H1 (cell line): ENCODE measurements around the gene PLCL1. TPM values are rescaled to one million over a fixed set of nuclear protein-coding genes. Genes with fewer than 3 reads are reported as not detected.

Source experiments
- CTCF ChIA-PET: fragments of 300-600 bp; sonication (Branson Sonifier 250); formaldehyde crosslinking; loops from one replicate; lab custom pipeline; 2021; ENCODE audit not compliant: partially characterized antibody; lab: Charles Lee
- POLR2A ChIA-PET: fragments of 300-600 bp; sonication (Branson Sonifier 250); formaldehyde crosslinking; loops from one replicate; lab custom pipeline; 2021; ENCODE audit warnings: inconsistent platforms; ENCODE audit not compliant: partially characterized antibody; lab: Charles Lee
- DNase-seq, 2 experiments: peaks; one replicate each; pipeline versions ENCODE4 v3.0.0 to v3.0.0-alpha.2; 2010 to 2022; ENCODE audit warnings: low spot score in 2 of 2, low read depth in 1 of 2, mixed read lengths in 1 of 2
- FAIRE-seq: peaks from 2 replicates; lab custom pipeline; 2011; peaks lifted over from hg19 to GRCh38; lab: Jason Lieb, UNC
- H2AFZ ChIP-seq: 2 replicates; pipeline ENCODE4 v1.8.1; 2012; ENCODE audit warnings: low read length, inconsistent platforms
- H2AK5ac ChIP-seq: 2 replicates; pipeline ENCODE4 v1.6.1; 2013; ENCODE audit warnings: low read depth, low read length
- H2BK120ac ChIP-seq: replicated peaks from 2 replicates; pipeline ENCODE3; 2013; ENCODE audit warnings: low read depth, low read length, inconsistent platforms
- H2BK12ac ChIP-seq: 2 replicates; pipeline ENCODE4 v1.6.1; 2013; ENCODE audit warnings: low read depth, low read length
- H2BK15ac ChIP-seq: 2 replicates; pipeline ENCODE4 v1.6.1; 2013; ENCODE audit warnings: low read length
- H2BK20ac ChIP-seq: 2 replicates; pipeline ENCODE4 v1.6.1; 2013; ENCODE audit warnings: low read length
- H2BK5ac ChIP-seq: 2 replicates; pipeline ENCODE4 v1.6.1; 2013; ENCODE audit warnings: low read depth, low read length
- H3K14ac ChIP-seq: 2 replicates; pipeline ENCODE4 v1.6.1; 2013; ENCODE audit warnings: inconsistent platforms; ENCODE audit not compliant: insufficient read length
- H3K18ac ChIP-seq: 2 replicates; pipeline ENCODE4 v1.6.1; 2013; ENCODE audit warnings: low read length; ENCODE audit errors: extremely low read depth
- H3K23ac ChIP-seq: 2 replicates; pipeline ENCODE4 v1.6.1; 2013; ENCODE audit warnings: inconsistent platforms; ENCODE audit not compliant: insufficient read length
- H3K23me2 ChIP-seq: 2 replicates; pipeline ENCODE4 v1.6.1; 2013; ENCODE audit warnings: low read depth, low read length
- H3K27ac ChIP-seq: 2 replicates; pipeline ENCODE4 v1.6.1; 2011; ENCODE audit warnings: low read depth, low read length, inconsistent platforms
- H3K27me3 ChIP-seq, 4 experiments: replicated peaks in 1 of 4; 1 replicate in 1 of 4; 2 replicates in 3 of 4; pipeline versions ENCODE4 v1.6.1 to v1.8.1; 2011 to 2013; ENCODE audit warnings: low read length in 3 of 4, mild to moderate bottlenecking in 3 of 4, inconsistent platforms in 2 of 4, mixed read lengths in 2 of 4, moderate library complexity in 1 of 4; ENCODE audit not compliant: control insufficient read depth in 3 of 4, insufficient read depth in 3 of 4; ENCODE audit errors: extremely low read depth in 1 of 4
- H3K36me3 ChIP-seq, 4 experiments: 2 replicates each; pipeline versions ENCODE4 v1.6.1 to v1.8.1; 2011 to 2013; ENCODE audit warnings: mild to moderate bottlenecking in 4 of 4, low read length in 3 of 4, moderate library complexity in 2 of 4, control low read depth in 1 of 4, inconsistent platforms in 1 of 4; ENCODE audit not compliant: insufficient read depth in 4 of 4, control insufficient read depth in 2 of 4
- H3K4ac ChIP-seq: replicated peaks from 2 replicates; pipeline ENCODE3; 2013; ENCODE audit warnings: low read length, low read depth, mixed read lengths, inconsistent platforms; ENCODE audit not compliant: insufficient read length
- H3K4me1 ChIP-seq, 4 experiments: replicated peaks in 1 of 4; 1 replicate in 1 of 4; 2 replicates in 3 of 4; pipeline versions ENCODE4 v1.6.1 to v1.8.1; 2011 to 2013; ENCODE audit warnings: low read length in 3 of 4, inconsistent platforms in 2 of 4, mixed read lengths in 1 of 4; ENCODE audit not compliant: insufficient read depth in 4 of 4, control insufficient read depth in 3 of 4
- H3K4me2 ChIP-seq, 2 experiments: 2 replicates each; pipeline versions ENCODE4 v1.6.1 to v1.8.1; 2011 to 2013; ENCODE audit warnings: low read depth in 2 of 2, low read length in 2 of 2, control low read depth in 1 of 2, inconsistent platforms in 1 of 2, mild to moderate bottlenecking in 1 of 2; ENCODE audit not compliant: insufficient read depth in 1 of 2
- H3K4me3 ChIP-seq, 4 experiments: fragments of 200-600, 300-600 bp in 1 of 4; sonication (generic), shearing (Covaris generic), sonication (Bioruptor Twin) in 1 of 4; 2 replicates each; pipeline versions ENCODE4 v1.5.1 to v1.8.1; 2011 to 2016; ENCODE audit warnings: low read length in 4 of 4, low read depth in 3 of 4, control low read depth in 2 of 4, inconsistent platforms in 2 of 4, mild to moderate bottlenecking in 2 of 4, mixed read lengths in 1 of 4, moderate library complexity in 1 of 4; ENCODE audit not compliant: insufficient read depth in 2 of 4; ENCODE audit errors: extremely low read depth in 1 of 4
- H3K56ac ChIP-seq: replicated peaks from 2 replicates; pipeline ENCODE3; 2013; ENCODE audit warnings: low read depth, mild to moderate bottlenecking, mixed read lengths, low read length, inconsistent platforms; ENCODE audit not compliant: insufficient read length
- H3K79me1 ChIP-seq: 2 replicates; pipeline ENCODE4 v1.6.1; 2013; ENCODE audit warnings: low read depth, low read length, control low read depth
- H3K79me2 ChIP-seq, 2 experiments: 2 replicates each; pipeline versions ENCODE4 v1.6.1 to v1.8.1; 2012 to 2013; ENCODE audit warnings: low read length in 2 of 2, mild to moderate bottlenecking in 2 of 2, inconsistent platforms in 1 of 2; ENCODE audit not compliant: insufficient read depth in 2 of 2, control insufficient read depth in 1 of 2
- H3K9ac ChIP-seq, 4 experiments: replicated peaks in 1 of 4; 1 replicate in 1 of 4; 2 replicates in 3 of 4; pipeline versions ENCODE4 v1.6.1 to v1.8.1; 2011 to 2013; ENCODE audit warnings: low read depth in 3 of 4, low read length in 3 of 4, control low read depth in 2 of 4, mild to moderate bottlenecking in 2 of 4, moderate library complexity in 2 of 4, inconsistent platforms in 1 of 4; ENCODE audit errors: extremely low read depth in 1 of 4
- H3K9me3 ChIP-seq, 2 experiments: 2 replicates each; pipeline versions ENCODE4 v1.6.1 to v1.8.1; 2012 to 2013; ENCODE audit warnings: mild to moderate bottlenecking in 2 of 2, moderate library complexity in 2 of 2, control low read depth in 1 of 2, inconsistent platforms in 1 of 2, low read depth in 1 of 2, low read length in 1 of 2, mixed read lengths in 1 of 2; ENCODE audit not compliant: insufficient read depth in 2 of 2
- H4K20me1 ChIP-seq, 2 experiments: replicated peaks in 1 of 2; 2 replicates each; pipeline versions ENCODE3 to v1.8.1; 2011 to 2013; ENCODE audit warnings: inconsistent platforms in 2 of 2, low read length in 2 of 2, mild to moderate bottlenecking in 1 of 2; ENCODE audit not compliant: insufficient read depth in 2 of 2, control insufficient read depth in 1 of 2
- H4K5ac ChIP-seq: 2 replicates; pipeline ENCODE4 v1.6.1; 2013; ENCODE audit warnings: low read length, low read depth, mixed read lengths, inconsistent platforms; ENCODE audit not compliant: insufficient read length
- H4K8ac ChIP-seq: 2 replicates; pipeline ENCODE4 v1.8.0; 2013; ENCODE audit warnings: mild to moderate bottlenecking, moderate library complexity, low read length, inconsistent platforms; ENCODE audit not compliant: insufficient read depth; ENCODE audit errors: extremely low read depth
- H4K91ac ChIP-seq: replicated peaks from 2 replicates; pipeline ENCODE3; 2013; ENCODE audit warnings: low read length, mixed read lengths, inconsistent platforms; ENCODE audit not compliant: insufficient read length
- ASH2L ChIP-seq: fragments of 200-600, 300-600 bp; sonication (generic); IDR thresholded peaks from one replicate; pipeline ENCODE4 v1.7.1; 2017; ENCODE audit warnings: low read length
- CREB1 ChIP-seq: IDR thresholded peaks from 2 replicates; pipeline ENCODE4 v1.6.1; 2012; ENCODE audit warnings: inconsistent platforms
- PHF8 ChIP-seq: fragments of 200-600 bp; sonication (generic); conservative IDR thresholded peaks from 2 replicates; pipeline ENCODE4 v1.7.1; 2012; ENCODE audit warnings: low read depth, mild to moderate bottlenecking, inconsistent platforms, low read length, moderate library complexity
- WGBS, 2 experiments: shearing (Covaris generic) in 1 of 2; methylation state at CpG; one replicate each; pipeline versions ENCODE4 v1.1.6 to v1.1.7; 2013 to 2015; ENCODE audit warnings: low lambda C conversion rate in 2 of 2, mixed read lengths in 2 of 2, inconsistent platforms in 1 of 2, low coverage in 1 of 2, missing lambda C conversion rate in 1 of 2; ENCODE audit not compliant: insufficient replicate concordance in 2 of 2, insufficient coverage in 1 of 2, insufficient read length in 1 of 2; ENCODE audit errors: extremely low coverage in 1 of 2, missing lambda C conversion rate in 1 of 2; 5-methylcytosine and 5-hydroxymethylcytosine counted together
- polyA plus RNA-seq, 7 experiments: library from polyadenylated mRNA; depleted of rRNA in 3 of 7; stranded (reverse) in 5 of 7; unstranded in 2 of 7; fragments of >200 nt in 5 of 7; fragments of 200-250 nt in 2 of 7; gene quantifications; 1 replicate in 5 of 7; 2 replicates in 1 of 7; 4 replicates in 1 of 7; pipeline versions ENCODE4 v1.2.1 to v1.2.3, GENCODE V29; 2011 to 2013; ENCODE audit warnings: missing spikeins in 2 of 7, mixed read lengths in 2 of 7
- total RNA-seq: library from RNA; stranded (reverse); fragmentation: NEBNext Ultra II Directional; extraction: Animal tissue kit (Norgen Biotek cat#: 25700); gene quantifications from 2 replicates; pipeline ENCODE4 v1.2.1, GENCODE V29; 2021

PLCL1 gene
- total and polyA plus RNA-seq, 2 of the 8 experiments (the other 6 are each of a cell fraction or from before 2014, with no cell fraction given) = not detected

DNA sequence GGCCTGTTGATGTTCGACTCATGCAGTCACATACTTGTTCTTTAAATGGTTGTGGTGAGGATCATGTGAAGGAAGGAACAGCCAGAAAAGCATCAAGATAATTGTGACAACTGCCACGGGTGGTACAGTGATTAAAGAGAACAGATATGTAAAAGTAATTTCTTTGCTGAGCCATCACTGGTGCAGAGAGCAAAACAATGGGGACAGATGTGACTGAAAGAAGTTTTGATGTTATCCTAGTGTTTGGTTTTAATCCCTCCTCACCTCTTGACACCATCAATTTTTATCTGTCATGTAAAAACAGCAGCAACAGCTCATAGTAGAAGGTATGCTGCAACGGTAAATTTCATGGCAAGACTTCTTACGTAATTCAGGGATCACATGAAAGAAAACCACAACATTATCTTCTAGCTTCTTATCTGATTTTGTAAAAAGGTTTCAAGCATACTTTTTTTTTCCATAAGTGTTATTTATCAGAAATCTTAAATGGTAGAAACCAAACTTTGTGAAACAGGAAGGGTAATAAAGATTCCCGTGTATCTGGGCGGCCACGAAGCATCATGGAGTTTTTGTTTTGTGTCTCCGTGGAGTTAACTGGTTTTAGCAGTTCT lies 65.2 kb downstream of the PLCL1 start:
- Histone ChIP-seq H3K79me1 (no peaks in the 10 kb centered on the region), H2BK15ac (no peak overlapping the region), H4K20me1 (no peaks in the 10 kb centered on the region), H2BK120ac (no peak overlapping the region), H3K23me2 (no peaks in the 10 kb centered on the region), H2BK20ac (no peak overlapping the region), H4K5ac (no peak overlapping the region), H3K9me3 (no peaks in the 10 kb centered on the region), H3K27me3 (no peaks in the 10 kb centered on the region), H2AK5ac (no peak overlapping the region), H3K14ac (no peak overlapping the region), H3K4me3 (no peak overlapping the region), H2BK12ac (no peak overlapping the region), H3K4me2 (no peak overlapping the region), H2AFZ (no peak overlapping the region), H3K79me2 (no peaks in the 10 kb centered on the region), H3K36me3 (no peaks in the 10 kb centered on the region), H2BK5ac (no peak overlapping the region), H3K23ac (no peak overlapping the region), H3K9ac (no peak overlapping the region), H3K4ac (no peak overlapping the region), H4K8ac (no peak overlapping the region), H3K27ac (no peak overlapping the region), H3K4me1 (peaks cover 3 to 5% (median 3%) of the 10 kb centered on the region in 4 experiments), H4K91ac (no peak overlapping the region), H3K56ac (no peak overlapping the region), H3K18ac (no peak overlapping the region)
- DNase-seq (no peak), FAIRE-seq (no peak)
- POLR2A ChIA-PET = no interaction called here
- TF ChIP-seq CREB1 (no peak), ASH2L (no peak), PHF8 (no peak)
- WGBS, 2 experiments = 91% methylated on average over 8 of the region's 8 CpGs; no CpG with 5 or more reads in 1 of the 2 experiments
- CTCF ChIA-PET = interaction anchor here (0.7 to 1.2 kb wide), 2 partner anchors 18 to 1736 kb away, joined by 3 read pairs; no protein-coding TSS in a partner anchor
